HepG2 (cell line): ENCODE results near the gene LYRM2. TPM values are rescaled to one million over a fixed set of nuclear protein-coding genes. Genes with fewer than 3 reads are reported as not detected.

Experiments
- ATAC-seq: fragments of 200-7000 bp; cut with Tn5 transposase; 3 replicates; pipeline ENCODE4 v1.9.1; 2020; ENCODE audit warnings: mild to moderate bottlenecking, moderate library complexity
- BruUV-seq: library from RNA; stranded (reverse); fragments of 400-500 nt; replicated peaks from 2 replicates; lab custom pipeline; 2021; lab: Mats Ljungman, UMichigan
- CTCF ChIA-PET: fragments of 300-600 bp; formaldehyde crosslinking; extraction: SDS; loops from one replicate; lab custom pipeline; 2021; ENCODE audit warnings: low total read pairs, inconsistent platforms, low intra/inter-chr PET ratio; lab: Yijun Ruan, JAX
- POLR2A ChIA-PET: fragments of 350-600 bp; sonication (Branson Sonifier 250); formaldehyde crosslinking; loops from one replicate; lab custom pipeline; 2020; ENCODE audit warnings: antibody characterized with exemption, inconsistent platforms; lab: Yijun Ruan, JAX
- DNase-seq: peaks from one replicate; pipeline ENCODE4 v3.0.0-alpha.2; 2015; ENCODE audit warnings: low spot score
- FAIRE-seq: peaks from 3 replicates; lab custom pipeline; 2011; peaks lifted over from hg19 to GRCh38; lab: Jason Lieb, UNC
- H2AFZ ChIP-seq: one replicate; pipeline ENCODE4 v1.6.1; 2011; ENCODE audit warnings: low read length, inconsistent platforms
- H3K27ac ChIP-seq: fragments of 300-600 bp; 3 replicates; pipeline ENCODE4 v1.8.0; 2011; ENCODE audit warnings: mixed run types, mild to moderate bottlenecking, mixed read lengths, low read length, inconsistent platforms; ENCODE audit not compliant: insufficient read depth; ENCODE audit errors: extremely low read length
- H3K27me3 ChIP-seq, 2 experiments: fragments of 200-600 bp in 1 of 2; 2 replicates in 1 of 2; 3 replicates in 1 of 2; pipeline versions ENCODE4 v1.6.0 to v1.8.0; 2011; ENCODE audit warnings: low read length in 2 of 2, mild to moderate bottlenecking in 2 of 2, moderate library complexity in 2 of 2, inconsistent platforms in 1 of 2; ENCODE audit not compliant: insufficient read depth in 2 of 2, control insufficient read depth in 1 of 2
- H3K36me3 ChIP-seq, 2 experiments: fragments of 200-600 bp in 1 of 2; replicated peaks in 1 of 2; 2 replicates in 1 of 2; 3 replicates in 1 of 2; pipeline versions ENCODE4 v1.5.1 to v1.8.0; 2011; ENCODE audit warnings: low read length in 2 of 2, inconsistent platforms in 1 of 2; ENCODE audit not compliant: insufficient read depth in 2 of 2, control insufficient read depth in 1 of 2
- H3K4me1 ChIP-seq: 2 replicates; pipeline ENCODE4 v1.5.1; 2012; ENCODE audit warnings: low read length, inconsistent platforms; ENCODE audit not compliant: insufficient read depth
- H3K4me2 ChIP-seq: 2 replicates; pipeline ENCODE4 v1.6.0; 2011; ENCODE audit warnings: low read depth, low read length, inconsistent platforms
- H3K4me3 ChIP-seq, 3 experiments: fragments of 200-600 bp in 1 of 3; sonication (generic), shearing (Covaris generic) in 1 of 3; replicated peaks in 1 of 3; 2 replicates each; pipeline ENCODE4 v1.5.1; 2011 to 2016; ENCODE audit warnings: low read length in 3 of 3, inconsistent platforms in 2 of 3, low read depth in 2 of 3, mild to moderate bottlenecking in 2 of 3, control low read depth in 1 of 3, mixed read lengths in 1 of 3; ENCODE audit not compliant: insufficient read depth in 1 of 3
- H3K79me2 ChIP-seq: one replicate; pipeline ENCODE4 v1.6.1; 2011; ENCODE audit warnings: low read length, inconsistent platforms; ENCODE audit not compliant: insufficient read depth
- H3K9ac ChIP-seq: 2 replicates; pipeline ENCODE4 v1.6.0; 2011; ENCODE audit warnings: mild to moderate bottlenecking, low read depth, low read length, inconsistent platforms; ENCODE audit not compliant: insufficient read depth
- H3K9me3 ChIP-seq: 2 replicates; pipeline ENCODE4 v1.5.1; 2012; ENCODE audit warnings: mild to moderate bottlenecking, low read length
- H4K20me1 ChIP-seq: 2 replicates; pipeline ENCODE4 v1.6.0; 2011; ENCODE audit warnings: inconsistent platforms, mild to moderate bottlenecking, low read length, moderate library complexity; ENCODE audit not compliant: insufficient read depth
- ATF5 ChIP-seq: sonication (generic); formaldehyde crosslinking; IDR thresholded peaks from 2 replicates; pipeline ENCODE4 v1.4.0; 2020; ENCODE audit warnings: mild to moderate bottlenecking, low read depth, missing genetic modification reagents
- NCOR1 ChIP-seq: fragments of 200-600 bp; sonication (generic); IDR thresholded peaks from 2 replicates; pipeline ENCODE4 v1.7.0; 2017; ENCODE audit warnings: antibody characterized with exemption, low read length, borderline replicate concordance
- PBX2 ChIP-seq: IDR thresholded peaks from 2 replicates; pipeline ENCODE4 v1.6.1; 2016; ENCODE audit warnings: control low read depth
- ZNF790 ChIP-seq: sonication (generic); formaldehyde crosslinking; IDR thresholded peaks from 2 replicates; pipeline ENCODE4 v1.8.0; 2022; ENCODE audit warnings: missing genetic modification reagents, mild to moderate bottlenecking, borderline replicate concordance
- WGBS: methylation state at CpG from one replicate; pipeline ENCODE4 v1.1.6; 2017; ENCODE audit warnings: low lambda C conversion rate; 5-methylcytosine and 5-hydroxymethylcytosine counted together
- in situ Hi-C: cut with HindIII; loops from 2 replicates; pipeline ENCODE4 v1.10.0; 2017; ENCODE audit warnings: low pct_unique_long_range_greater_than_20kb; ENCODE audit not compliant: extremely low pct_ligation_motif_present
- intact Hi-C: fragments of 100-400 bp; cut with micrococcal nuclease; formaldehyde crosslinking; loops from one replicate; pipeline ENCODE4 v1.10.0; 2022; ENCODE audit not compliant: unreplicated experiment
- polyA plus RNA-seq, 8 experiments: library from polyadenylated mRNA; depleted of rRNA in 3 of 8; stranded (reverse) in 7 of 8; unstranded in 1 of 8; fragments of >200 nt; fragmentation: Illumina TruSeq in 4 of 8; extraction: Trizol in 4 of 8; gene quantifications; 2 replicates each; pipeline versions ENCODE4 v1.2.1 to v1.2.3, GENCODE V29; 2011 to 2016; ENCODE audit warnings: low read depth in 4 of 8, missing spikeins in 1 of 8, mixed read lengths in 1 of 8; ENCODE audit not compliant: insufficient read depth in 1 of 8
- total RNA-seq, 5 experiments: library from RNA; depleted of rRNA; stranded (reverse); fragments of >200 nt; fragmentation: Illumina TruSeq; extraction: Trizol; gene quantifications; 2 replicates each; pipeline ENCODE4 v1.2.3, GENCODE V29; 2016; ENCODE audit warnings: low read depth in 1 of 5

The LYRM2 gene
- total and polyA plus RNA-seq, 2 of the 13 experiments (the other 11 are each of a cell fraction or from before 2014, with no cell fraction given): 17.8 to 32.6 TPM

GRCh38 chr6:89582669-89583325 lies 55.8 kb downstream of the LYRM2 start (continued):
- no peak for TF ChIP-seq NCOR1

GRCh38 chr6:89581689-89582088 lies 56.9 kb downstream of the LYRM2 start:
- no peak overlapping the region for H3K27ac ChIP-seq
- no peaks in the 10 kb centered on the region for H3K36me3 ChIP-seq
- H3K4me3 ChIP-seq: no peak overlapping the region
- no peak for DNase-seq
- CTCF ChIA-PET: no interaction called here
- no peaks in the 10 kb centered on the region for H3K4me1 ChIP-seq
- POLR2A ChIA-PET: no interaction called here
- in situ Hi-C loops: no loop called here
- H3K9me3 ChIP-seq: no peaks in the 10 kb centered on the region
- H4K20me1 ChIP-seq: no peaks in the 10 kb centered on the region
- no peak overlapping the region for H2AFZ ChIP-seq
- no peak for FAIRE-seq
- no TSS peak for BruUV-seq
- H3K9ac ChIP-seq: no peak overlapping the region
- H3K4me2 ChIP-seq: no peak overlapping the region
- H3K79me2 ChIP-seq: no peaks in the 10 kb centered on the region
- H3K27me3 ChIP-seq: 0 out of 5 replicates have a peak, but pooled peaks cover 0 to under 1% of the 10 kb centered on the region in 2 experiments
- intact Hi-C loops: no loop called here
- WGBS: 42% methylated on average over 4 of the region's 4 CpGs
- ATAC-seq: no peak
- no peak for TF ChIP-seq ZNF790 (CRISPR knock-in tag)
- no peak for TF ChIP-seq PBX2 (CRISPR knock-in tag)
- TF ChIP-seq ATF5 (CRISPR knock-in tag): no peak
